T-helper 17 cell (primary cell): ENCODE measurements around the gene CERT1. TPM values are rescaled to one million over a fixed set of nuclear protein-coding genes. Genes with fewer than 3 reads are reported as not detected.

Experiments
- ATAC-seq: fragments of 150-1000 bp; cut with Tn5 transposase; 2 replicates; pipeline ENCODE4 v1.10.0; 2021; ENCODE audit warnings: mild to moderate bottlenecking, moderate library complexity
- DNase-seq, 3 donors: peaks; one replicate each; pipeline versions ENCODE4 v3.0.0 to v3.0.0-alpha.2; 2020 to 2021
- H3K9me3 ChIP-seq: one replicate; pipeline ENCODE4 v1.7.0; 2013; ENCODE audit warnings: low read length, mild to moderate bottlenecking; ENCODE audit not compliant: control insufficient read depth, poor library complexity, severe bottlenecking
- H3K27ac Mint-ChIP-seq: one replicate; pipeline ENCODE4 v1.8.0; 2022; ENCODE audit warnings: mild to moderate bottlenecking, moderate library complexity, mixed read lengths
- H3K27me3 Mint-ChIP-seq: one replicate; pipeline ENCODE4 v1.8.0; 2022; ENCODE audit warnings: mixed read lengths
- H3K36me3 Mint-ChIP-seq: one replicate; pipeline ENCODE4 v1.8.0; 2022; ENCODE audit warnings: low read depth, mixed read lengths
- H3K4me1 Mint-ChIP-seq: one replicate; pipeline ENCODE4 v1.8.0; 2022; ENCODE audit warnings: mild to moderate bottlenecking, mixed read lengths
- H3K4me3 Mint-ChIP-seq: one replicate; pipeline ENCODE4 v1.8.0; 2022; ENCODE audit warnings: mild to moderate bottlenecking, moderate library complexity, mixed read lengths
- total RNA-seq, 4 donors: library from RNA in 2 of 4; stranded (reverse) in 2 of 4; gene quantifications; one replicate each; pipeline ENCODE4 v1.2.3 and lab custom pipeline; 2022 to 2026

Gene CERT1
- total RNA-seq, 2 donors from 2014 or later, result 29.9 to 37.2 TPM

- DNase-seq (no peak), ATAC-seq (no peak)
- Mint-ChIP-seq H3K27me3 (no peaks in the 10 kb centered on the region), H3K4me1 (peaks cover 4% of the 10 kb centered on the region), H3K36me3 (no peaks in the 10 kb centered on the region), H3K4me3 (no peak overlapping the region), H3K27ac (no peak overlapping the region)
- H3K9me3 ChIP-seq, result no peaks in the 10 kb centered on the region
Measured at GRCh38 chr5:75482482-75482881, 28.9 kb downstream of the CERT1 start.

- H3K9me3 ChIP-seq, result no peaks in the 10 kb centered on the region
- no peak for ATAC-seq
- H3K27me3 Mint-ChIP-seq, result no peaks in the 10 kb centered on the region
- peaks cover 8% of the 10 kb centered on the region for H3K4me1 Mint-ChIP-seq
- no peak overlapping the region for H3K27ac Mint-ChIP-seq
- peaks cover 2% of the 10 kb centered on the region for H3K36me3 Mint-ChIP-seq
- no peak for DNase-seq
- H3K4me3 Mint-ChIP-seq, result no peak overlapping the region
Measured at GRCh38 chr5:75481024-75481423, 30.4 kb downstream of the CERT1 start.

- Mint-ChIP-seq H3K27ac (no peak overlapping the region), H3K27me3 (no peaks in the 10 kb centered on the region), H3K4me1 (peaks cover 9% of the 10 kb centered on the region), H3K36me3 (peaks cover 5% of the 10 kb centered on the region), H3K4me3 (no peak overlapping the region)
- H3K9me3 ChIP-seq, result no peaks in the 10 kb centered on the region
- ATAC-seq (no peak), DNase-seq (no peak)
Measured at GRCh38 chr5:75475364-75475763, 36.1 kb downstream of the CERT1 start.

- peaks cover 5% of the 10 kb centered on the region for H3K36me3 Mint-ChIP-seq
- H3K4me3 Mint-ChIP-seq, result no peak overlapping the region
- no peaks in the 10 kb centered on the region for H3K27me3 Mint-ChIP-seq
- no peak overlapping the region for H3K27ac Mint-ChIP-seq
- ATAC-seq (no peak), DNase-seq (no peak)
- H3K9me3 ChIP-seq, result no peaks in the 10 kb centered on the region
- peaks cover 9% of the 10 kb centered on the region for H3K4me1 Mint-ChIP-seq
Measured at GRCh38 chr5:75473463-75473862, 38.0 kb downstream of the CERT1 start.

GRCh38 chr5:75472973-75473372, 38.5 kb downstream of the CERT1 start:
- no peak overlapping the region for H3K4me3 Mint-ChIP-seq
- H3K27ac Mint-ChIP-seq, result no peak overlapping the region
- H3K9me3 ChIP-seq, result no peaks in the 10 kb centered on the region
- peaks cover 5% of the 10 kb centered on the region for H3K36me3 Mint-ChIP-seq
- no peaks in the 10 kb centered on the region for H3K27me3 Mint-ChIP-seq
- ATAC-seq (no peak), DNase-seq (no peak)
- peaks cover 9% of the 10 kb centered on the region for H3K4me1 Mint-ChIP-seq

GRCh38 chr5:75471193-75471592, 40.2 kb downstream of the CERT1 start:
- H3K9me3 ChIP-seq, result no peaks in the 10 kb centered on the region
- Mint-ChIP-seq H3K27ac (no peak overlapping the region), H3K36me3 (peaks cover 2% of the 10 kb centered on the region), H3K27me3 (no peaks in the 10 kb centered on the region), H3K4me1 (peaks cover 11% of the 10 kb centered on the region), H3K4me3 (no peak overlapping the region)
- DNase-seq, result no peak
- no peak for ATAC-seq

- H3K36me3 Mint-ChIP-seq, result peaks cover 2% of the 10 kb centered on the region
- H3K4me3 Mint-ChIP-seq, result no peak overlapping the region
- H3K27me3 Mint-ChIP-seq, result no peaks in the 10 kb centered on the region
- H3K27ac Mint-ChIP-seq, result no peak overlapping the region
- peaks cover 17% of the 10 kb centered on the region for H3K4me1 Mint-ChIP-seq
- DNase-seq (no peak), ATAC-seq (no peak)
- H3K9me3 ChIP-seq, result no peaks in the 10 kb centered on the region
Measured at GRCh38 chr5:75469017-75469416, 42.4 kb downstream of the CERT1 start.

- H3K27ac Mint-ChIP-seq, result no peak overlapping the region
- no peak for DNase-seq
- H3K9me3 ChIP-seq, result no peaks in the 10 kb centered on the region
- H3K27me3 Mint-ChIP-seq, result no peaks in the 10 kb centered on the region
- no peak for ATAC-seq
- H3K36me3 Mint-ChIP-seq, result peaks cover 2% of the 10 kb centered on the region
- H3K4me3 Mint-ChIP-seq, result no peak overlapping the region
- peaks cover 21% of the 10 kb centered on the region for H3K4me1 Mint-ChIP-seq
Measured at GRCh38 chr5:75468593-75468992, 42.8 kb downstream of the CERT1 start.

GRCh38 chr5:75466006-75466716, 45.3 kb downstream of the CERT1 start:
- no peaks in the 10 kb centered on the region for H3K36me3 Mint-ChIP-seq
- H3K4me1 Mint-ChIP-seq, result peaks cover 27% of the 10 kb centered on the region
- no peaks in the 10 kb centered on the region for H3K27me3 Mint-ChIP-seq
- DNase-seq (no peak), ATAC-seq (no peak)
- H3K27ac Mint-ChIP-seq, result no peak overlapping the region
- H3K4me3 Mint-ChIP-seq, result no peak overlapping the region
- H3K9me3 ChIP-seq, result no peaks in the 10 kb centered on the region

GRCh38 chr5:75465480-75465879, 45.9 kb downstream of the CERT1 start:
- Mint-ChIP-seq H3K36me3 (no peaks in the 10 kb centered on the region), H3K27ac (no peak overlapping the region), H3K27me3 (no peaks in the 10 kb centered on the region), H3K4me3 (no peak overlapping the region), H3K4me1 (peaks cover 30% of the 10 kb centered on the region)
- ATAC-seq (no peak), DNase-seq (no peak)
- no peaks in the 10 kb centered on the region for H3K9me3 ChIP-seq

- no peaks in the 10 kb centered on the region for H3K9me3 ChIP-seq
- no peak overlapping the region for H3K27ac Mint-ChIP-seq
- ATAC-seq (no peak), DNase-seq (no peak)
- H3K4me3 Mint-ChIP-seq, result no peak overlapping the region
- no peaks in the 10 kb centered on the region for H3K27me3 Mint-ChIP-seq
- peaks cover 31% of the 10 kb centered on the region for H3K4me1 Mint-ChIP-seq
- H3K36me3 Mint-ChIP-seq, result no peaks in the 10 kb centered on the region
Measured at GRCh38 chr5:75463726-75464125, 47.7 kb downstream of the CERT1 start.

GRCh38 chr5:75461679-75462078, 49.8 kb downstream of the CERT1 start:
- H3K36me3 Mint-ChIP-seq, result peaks cover 2% of the 10 kb centered on the region
- H3K27ac Mint-ChIP-seq, result no peak overlapping the region
- ATAC-seq (no peak), DNase-seq (no peak)
- no peaks in the 10 kb centered on the region for H3K27me3 Mint-ChIP-seq
- no peaks in the 10 kb centered on the region for H3K9me3 ChIP-seq
- peaks cover 29% of the 10 kb centered on the region for H3K4me1 Mint-ChIP-seq
- H3K4me3 Mint-ChIP-seq, result no peak overlapping the region

- Mint-ChIP-seq H3K27ac (peak overlapping the region; percentile 14), H3K4me3 (no peak overlapping the region), H3K36me3 (peaks cover 2% of the 10 kb centered on the region), H3K27me3 (no peaks in the 10 kb centered on the region), H3K4me1 (peaks cover 24% of the 10 kb centered on the region)
- DNase-seq, result no peak
- H3K9me3 ChIP-seq, result no peaks in the 10 kb centered on the region
- no peak for ATAC-seq
Measured at GRCh38 chr5:75460942-75461610, 50.4 kb downstream of the CERT1 start.

GRCh38 chr5:75460532-75460931, 50.9 kb downstream of the CERT1 start:
- Mint-ChIP-seq H3K27me3 (no peaks in the 10 kb centered on the region), H3K27ac (no peak overlapping the region), H3K4me1 (peaks cover 22% of the 10 kb centered on the region), H3K36me3 (peaks cover 2% of the 10 kb centered on the region), H3K4me3 (no peak overlapping the region)
- DNase-seq (no peak), ATAC-seq (no peak)
- H3K9me3 ChIP-seq, result no peaks in the 10 kb centered on the region
